Measurements from ENCODE around the gene VAV2. TPM values are rescaled to one million over a fixed set of nuclear protein-coding genes. Genes with fewer than 3 reads are reported as not detected.
A peak's percentile ranks its signal among the peaks of the same experiment; 100 is the strongest.

VAV2 gene
- total and polyA plus RNA-seq, 5 donors, result 4.7 to 11.4 (median 7.4) TPM

- WGBS, result 76% methylated on average over 9 of the region's 9 CpGs
- Histone ChIP-seq H3K27me3 (ENCODE audit: control insufficient read depth, insufficient read depth) (no peaks in the 10 kb centered on the region), H3K9me3 (ENCODE audit: control insufficient read depth, low read length) (no peaks in the 10 kb centered on the region), H3K27ac (ENCODE audit: low read length) (no peak overlapping the region), H3K4me3 (ENCODE audit: low read length) (no peak overlapping the region), H3K4me1 (ENCODE audit: control insufficient read depth, insufficient read depth, low read length) (no peaks in the 10 kb centered on the region)
- intact Hi-C loops (cut with DNase I), result no loop called here
- DNase-seq (no peak), ATAC-seq (no peak)
Observed at GRCh38 chr9:133873461-133873891, 118.6 kb downstream of the VAV2 start.

GRCh38 chr9:133873009-133873408 is 119.1 kb downstream of the VAV2 start:
- ATAC-seq, result no peak
- DNase-seq, result no peak
- intact Hi-C loops (cut with DNase I), result no loop called here
- 81% methylated on average over 9 of the region's 9 CpGs for WGBS
- no peak overlapping the region for H3K27ac ChIP-seq (ENCODE audit: low read length)
- no peaks in the 10 kb centered on the region for H3K4me1 ChIP-seq (ENCODE audit: control insufficient read depth, insufficient read depth, low read length)
- H3K9me3 ChIP-seq (ENCODE audit: control insufficient read depth, low read length), result no peaks in the 10 kb centered on the region
- no peak overlapping the region for H3K4me3 ChIP-seq (ENCODE audit: low read length)
- H3K27me3 ChIP-seq (ENCODE audit: control insufficient read depth, insufficient read depth), result no peaks in the 10 kb centered on the region

- no peak for DNase-seq
- Histone ChIP-seq H3K4me3 (ENCODE audit: low read length) (no peak overlapping the region), H3K9me3 (ENCODE audit: control insufficient read depth, low read length) (no peaks in the 10 kb centered on the region), H3K4me1 (ENCODE audit: control insufficient read depth, insufficient read depth, low read length) (no peaks in the 10 kb centered on the region), H3K27me3 (ENCODE audit: control insufficient read depth, insufficient read depth) (no peaks in the 10 kb centered on the region), H3K27ac (ENCODE audit: low read length) (no peak overlapping the region)
- intact Hi-C loops (cut with DNase I), result no loop called here
- no peak for ATAC-seq
- 96% methylated on average over 12 of the region's 12 CpGs for WGBS
Observed at GRCh38 chr9:133870598-133871595, 121.2 kb downstream of the VAV2 start.

GRCh38 chr9:133869674-133870405 is 122.3 kb downstream of the VAV2 start:
- Histone ChIP-seq H3K9me3 (ENCODE audit: control insufficient read depth, low read length) (no peaks in the 10 kb centered on the region), H3K27me3 (ENCODE audit: control insufficient read depth, insufficient read depth) (no peaks in the 10 kb centered on the region), H3K4me3 (ENCODE audit: low read length) (no peak overlapping the region), H3K4me1 (ENCODE audit: control insufficient read depth, insufficient read depth, low read length) (no peaks in the 10 kb centered on the region), H3K27ac (ENCODE audit: low read length) (no peak overlapping the region)
- peak in 1 of 2 donors; percentile 39 for ATAC-seq
- WGBS, result 40% methylated on average over 19 of the region's 19 CpGs
- intact Hi-C loops (cut with DNase I), result no loop called here
- DNase-seq, result no peak

GRCh38 chr9:133868203-133868602 is 123.9 kb downstream of the VAV2 start:
- H3K9me3 ChIP-seq (ENCODE audit: control insufficient read depth, low read length), result no peaks in the 10 kb centered on the region
- peaks cover 6% of the 10 kb centered on the region for H3K4me1 ChIP-seq (ENCODE audit: control insufficient read depth, insufficient read depth, low read length)
- DNase-seq, result no peak
- H3K27me3 ChIP-seq (ENCODE audit: control insufficient read depth, insufficient read depth), result no peaks in the 10 kb centered on the region
- H3K4me3 ChIP-seq (ENCODE audit: low read length), result no peak overlapping the region
- no peak for ATAC-seq
- WGBS, result 91% methylated on average over 18 of the region's 18 CpGs
- H3K27ac ChIP-seq (ENCODE audit: low read length), result no peak overlapping the region
- intact Hi-C loops (cut with DNase I), result no loop called here

- Histone ChIP-seq H3K9me3 (ENCODE audit: control insufficient read depth, low read length) (no peaks in the 10 kb centered on the region), H3K4me1 (ENCODE audit: control insufficient read depth, insufficient read depth, low read length) (peaks cover 6% of the 10 kb centered on the region), H3K4me3 (ENCODE audit: low read length) (no peak overlapping the region), H3K27me3 (ENCODE audit: control insufficient read depth, insufficient read depth) (no peaks in the 10 kb centered on the region), H3K27ac (ENCODE audit: low read length) (no peak overlapping the region)
- intact Hi-C loops (cut with DNase I), result no loop called here
- WGBS, result 96% methylated on average over 17 of the region's 17 CpGs
- DNase-seq, result no peak
- no peak for ATAC-seq
Observed at GRCh38 chr9:133866946-133867345, 125.2 kb downstream of the VAV2 start.

- H3K27me3 ChIP-seq (ENCODE audit: control insufficient read depth, insufficient read depth), result no peaks in the 10 kb centered on the region
- DNase-seq (no peak), ATAC-seq (no peak)
- H3K4me3 ChIP-seq (ENCODE audit: low read length), result no peak overlapping the region
- no peaks in the 10 kb centered on the region for H3K9me3 ChIP-seq (ENCODE audit: control insufficient read depth, low read length)
- 63% methylated on average over 16 of the region's 16 CpGs for WGBS
- peaks cover 6% of the 10 kb centered on the region for H3K4me1 ChIP-seq (ENCODE audit: control insufficient read depth, insufficient read depth, low read length)
- intact Hi-C loops (cut with DNase I), result no loop called here
- no peak overlapping the region for H3K27ac ChIP-seq (ENCODE audit: low read length)
Observed at GRCh38 chr9:133864011-133864410, 128.1 kb downstream of the VAV2 start.

GRCh38 chr9:133863257-133863592 is 128.9 kb downstream of the VAV2 start:
- no peaks in the 10 kb centered on the region for H3K9me3 ChIP-seq (ENCODE audit: control insufficient read depth, low read length)
- peak overlapping the region; percentile 35 for H3K27ac ChIP-seq (ENCODE audit: low read length)
- intact Hi-C loops (cut with DNase I), result no loop called here
- no peaks in the 10 kb centered on the region for H3K27me3 ChIP-seq (ENCODE audit: control insufficient read depth, insufficient read depth)
- no peak overlapping the region for H3K4me3 ChIP-seq (ENCODE audit: low read length)
- 88% methylated on average over 19 of the region's 19 CpGs for WGBS
- H3K4me1 ChIP-seq (ENCODE audit: control insufficient read depth, insufficient read depth, low read length), result peaks cover 6% of the 10 kb centered on the region
- DNase-seq, result no peak
- no peak for ATAC-seq

- DNase-seq, result peak; percentile 59 to 87 (median 85)
- peaks cover 6% of the 10 kb centered on the region for H3K4me1 ChIP-seq (ENCODE audit: control insufficient read depth, insufficient read depth, low read length)
- 50% methylated on average over 28 of the region's 28 CpGs for WGBS
- no peaks in the 10 kb centered on the region for H3K27me3 ChIP-seq (ENCODE audit: control insufficient read depth, insufficient read depth)
- peak; percentile 45 to 53 for ATAC-seq
- H3K4me3 ChIP-seq (ENCODE audit: low read length), result no peak overlapping the region
- H3K9me3 ChIP-seq (ENCODE audit: control insufficient read depth, low read length), result no peaks in the 10 kb centered on the region
- peak overlapping the region; percentile 35 for H3K27ac ChIP-seq (ENCODE audit: low read length)
- intact Hi-C loops (cut with DNase I), result no loop called here
Observed at GRCh38 chr9:133862585-133863256, 129.4 kb downstream of the VAV2 start.

- Histone ChIP-seq H3K27ac (ENCODE audit: low read length) (no peak overlapping the region), H3K4me1 (ENCODE audit: control insufficient read depth, insufficient read depth, low read length) (peaks cover 6% of the 10 kb centered on the region), H3K27me3 (ENCODE audit: control insufficient read depth, insufficient read depth) (no peaks in the 10 kb centered on the region), H3K9me3 (ENCODE audit: control insufficient read depth, low read length) (no peaks in the 10 kb centered on the region), H3K4me3 (ENCODE audit: low read length) (no peak overlapping the region)
- no peak for DNase-seq
- intact Hi-C loops (cut with DNase I), result no loop called here
- no peak for ATAC-seq
- WGBS, result 88% methylated on average over 5 of the region's 5 CpGs
Observed at GRCh38 chr9:133861692-133862091, 130.4 kb downstream of the VAV2 start.

- no peak for ATAC-seq
- Histone ChIP-seq H3K9me3 (ENCODE audit: control insufficient read depth, low read length) (no peaks in the 10 kb centered on the region), H3K4me3 (ENCODE audit: low read length) (no peak overlapping the region), H3K4me1 (ENCODE audit: control insufficient read depth, insufficient read depth, low read length) (peaks cover 6% of the 10 kb centered on the region), H3K27ac (ENCODE audit: low read length) (no peak overlapping the region), H3K27me3 (ENCODE audit: control insufficient read depth, insufficient read depth) (no peaks in the 10 kb centered on the region)
- intact Hi-C loops (cut with DNase I), result no loop called here
- 75% methylated on average over 20 of the region's 20 CpGs for WGBS
- DNase-seq, result no peak
Observed at GRCh38 chr9:133861086-133861485, 131.0 kb downstream of the VAV2 start.

All from right cardiac atrium (tissue), 5 donors.